Smooth muscle cell of trachea (primary cell): ENCODE results near the gene RGPD5. TPM values are rescaled to one million over a fixed set of nuclear protein-coding genes. Genes with fewer than 3 reads are reported as not detected.

Experiments used
- total RNA-seq: library from RNA; depleted of rRNA; stranded (reverse); fragments of >200 nt; gene quantifications from 2 replicates; pipeline ENCODE4 v1.2.1, GENCODE V29; 2014

RGPD5 gene
- total RNA-seq, result 13.6 and 15.6 TPM in 2 replicates

GRCh38 chr2:109794074-109794737 lies at the start of gene RGPD5:
Gene RGPD5 (plus strand): TSS chr2:109794305. CDS start chr2:109794466, 161 bp downstream.

DNA sequence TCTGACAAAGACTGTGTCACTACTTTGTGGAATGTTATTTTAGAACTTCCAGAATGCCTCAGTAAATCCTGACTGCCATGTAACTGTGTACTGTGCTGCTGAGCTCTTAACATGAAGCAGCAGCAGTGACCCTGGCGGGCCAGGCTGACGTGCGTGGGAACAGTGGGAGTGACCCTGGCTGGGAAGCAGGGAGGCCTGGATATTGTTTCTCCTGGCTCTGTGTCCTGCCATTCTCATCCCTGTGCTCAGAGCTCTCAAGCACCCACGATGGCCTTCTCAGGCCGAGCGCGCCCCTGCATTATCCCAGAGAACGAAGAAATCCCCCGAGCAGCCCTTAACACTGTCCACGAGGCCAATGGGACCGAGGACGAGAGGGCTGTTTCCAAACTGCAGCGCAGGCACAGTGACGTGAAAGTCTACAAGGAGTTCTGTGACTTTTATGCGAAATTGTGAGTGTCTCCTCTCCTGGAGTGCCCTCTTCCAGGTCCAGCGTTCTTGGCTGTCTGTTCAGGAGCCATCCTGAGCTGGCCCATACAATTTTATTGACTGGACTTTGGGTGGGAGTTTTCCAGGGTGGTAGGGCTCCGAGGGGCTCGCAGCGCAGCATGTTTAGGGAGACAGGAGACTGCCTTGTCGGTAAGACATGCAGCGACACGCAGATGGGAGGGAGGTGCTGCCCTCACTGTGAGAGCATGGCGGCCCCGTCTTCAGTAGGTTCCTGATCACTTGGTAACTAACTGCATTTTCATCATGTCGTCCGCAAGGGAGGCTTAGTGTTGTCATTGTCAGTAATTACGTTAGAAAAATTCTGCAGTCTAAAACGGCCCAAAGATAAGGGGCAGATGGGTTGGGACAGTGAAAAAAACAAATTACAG lies 104.6 kb downstream of the RGPD5 start, which contains the start of gene LIMS3:
Gene LIMS3 (plus strand): TSS at position 227 of the 875 bp plus-strand sequence. CDS start 41 bp downstream, at position 268.

Other genes with a start within 250 kb of the RGPD5 start
- gene SEPTIN10, start 180.3 kb upstream of the RGPD5 start, total RNA-seq, result 79.4 and 143 TPM in 2 replicates
- 8.3 and 8.6 TPM in 2 replicates for gene SOWAHC, start 179.9 kb upstream of the RGPD5 start, total RNA-seq
- 2.3 TPM in 1 of 2 replicates, not detected in the other for gene LIMS3, start 104.4 kb downstream of the RGPD5 start, total RNA-seq